ENCODE data around the gene PRSS1. TPM values are rescaled to one million over a fixed set of nuclear protein-coding genes. Genes with fewer than 3 reads are reported as not detected.

The PRSS1 gene
- total RNA-seq, 1 experiment from 2014 or later, result not detected

- BruUV-seq (replicated peaks), result no TSS peak
- no peaks in the 10 kb centered on the region for H3K4me1 ChIP-seq (ENCODE audit: insufficient read depth, low read length, poor library complexity, severe bottlenecking)
- ChIA-PET CTCF (no interaction called here), POLR2A (ENCODE audit: low non-redundant PET) (no interaction called here)
- peaks cover 6% of the 10 kb centered on the region for H3K27me3 ChIP-seq (replicated peaks; ENCODE audit: insufficient read depth, low read depth, low read length, poor library complexity)
- no peaks in the 10 kb centered on the region for H3K36me3 ChIP-seq (ENCODE audit: insufficient read depth, low read length, poor library complexity, severe bottlenecking)
- intact Hi-C loops (cut with micrococcal nuclease; ENCODE audit: unreplicated experiment), result no loop called here
- no peak for DNase-seq (ENCODE audit: low spot score)
- no peak overlapping the region for H3K27ac ChIP-seq (ENCODE audit: low read depth, low read length, poor library complexity, severe bottlenecking)
- no peak overlapping the region for H3K4me3 ChIP-seq (ENCODE audit: low read depth, low read length, poor library complexity, severe bottlenecking)
- H3K9me3 ChIP-seq (ENCODE audit: low read depth, low read length, poor library complexity, severe bottlenecking), result no peaks in the 10 kb centered on the region
- TF ChIP-seq CTCF (conservative IDR thresholded peaks at IDR 0.05; ENCODE audit: low read depth, low read length), result no peak
Measured at GRCh38 chr7:142772051-142772450, 22.8 kb downstream of the PRSS1 start.

GRCh38 chr7:142772673-142773072, 23.4 kb downstream of the PRSS1 start:
- H3K9me3 ChIP-seq (ENCODE audit: low read depth, low read length, poor library complexity, severe bottlenecking), result no peaks in the 10 kb centered on the region
- H3K27ac ChIP-seq (ENCODE audit: low read depth, low read length, poor library complexity, severe bottlenecking), result no peak overlapping the region
- intact Hi-C loops (cut with micrococcal nuclease; ENCODE audit: unreplicated experiment), result no loop called here
- no peak for TF ChIP-seq EZH2 (IDR thresholded peaks at IDR 0.05; ENCODE audit: borderline replicate concordance, low read depth, low read length, poor library complexity, severe bottlenecking)
- no peak for TF ChIP-seq CTCF (conservative IDR thresholded peaks at IDR 0.05; ENCODE audit: low read depth, low read length)
- H3K4me1 ChIP-seq (ENCODE audit: insufficient read depth, low read length, poor library complexity, severe bottlenecking), result no peaks in the 10 kb centered on the region
- H3K4me3 ChIP-seq (ENCODE audit: low read depth, low read length, poor library complexity, severe bottlenecking), result no peak overlapping the region
- H3K36me3 ChIP-seq (ENCODE audit: insufficient read depth, low read length, poor library complexity, severe bottlenecking), result no peaks in the 10 kb centered on the region
- CTCF ChIA-PET, result no interaction called here
- no peak for DNase-seq (ENCODE audit: low spot score)
- H3K27me3 ChIP-seq (replicated peaks; ENCODE audit: insufficient read depth, low read depth, low read length, poor library complexity), result peaks cover 6% of the 10 kb centered on the region
- no TSS peak for BruUV-seq (replicated peaks)
- POLR2A ChIA-PET (ENCODE audit: low non-redundant PET), result no interaction called here

DNA sequence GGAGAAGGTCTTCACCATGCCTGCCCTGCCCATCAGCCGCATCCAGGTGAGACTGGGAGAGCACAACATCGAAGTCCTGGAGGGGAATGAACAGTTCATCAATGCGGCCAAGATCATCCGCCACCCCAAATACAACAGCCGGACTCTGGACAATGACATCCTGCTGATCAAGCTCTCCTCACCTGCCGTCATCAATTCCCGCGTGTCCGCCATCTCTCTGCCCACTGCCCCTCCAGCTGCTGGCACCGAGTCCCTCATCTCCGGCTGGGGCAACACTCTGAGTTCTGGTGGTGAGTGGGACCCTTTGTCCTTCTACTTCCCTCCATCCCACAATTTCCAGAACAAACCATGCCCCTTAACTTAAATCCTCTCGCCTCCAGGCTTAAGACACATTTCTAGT, 24.0 kb downstream of the PRSS1 start:
- BruUV-seq (replicated peaks), result no TSS peak
- ChIA-PET CTCF (no interaction called here), POLR2A (ENCODE audit: low non-redundant PET) (no interaction called here)
- intact Hi-C loops (cut with micrococcal nuclease; ENCODE audit: unreplicated experiment), result no loop called here
- H3K9me3 ChIP-seq (ENCODE audit: low read depth, low read length, poor library complexity, severe bottlenecking), result no peaks in the 10 kb centered on the region
- no peaks in the 10 kb centered on the region for H3K36me3 ChIP-seq (ENCODE audit: insufficient read depth, low read length, poor library complexity, severe bottlenecking)
- H3K4me1 ChIP-seq (ENCODE audit: insufficient read depth, low read length, poor library complexity, severe bottlenecking), result no peaks in the 10 kb centered on the region
- TF ChIP-seq EZH2 (IDR thresholded peaks at IDR 0.05; ENCODE audit: borderline replicate concordance, low read depth, low read length, poor library complexity, severe bottlenecking) (no peak), CTCF (conservative IDR thresholded peaks at IDR 0.05; ENCODE audit: low read depth, low read length) (no peak)
- no peak for DNase-seq (ENCODE audit: low spot score)
- H3K27ac ChIP-seq (ENCODE audit: low read depth, low read length, poor library complexity, severe bottlenecking), result no peak overlapping the region
- H3K4me3 ChIP-seq (ENCODE audit: low read depth, low read length, poor library complexity, severe bottlenecking), result no peak overlapping the region
- H3K27me3 ChIP-seq (replicated peaks; ENCODE audit: insufficient read depth, low read depth, low read length, poor library complexity), result peaks cover 6% of the 10 kb centered on the region

Measured in A673 (cell line).